Tibial artery (tissue), 4 donors: ENCODE measurements around the gene TMEM178A.

ENCODE experiments used
- DNase-seq, 2 donors: peaks; one replicate each; pipeline ENCODE4 v3.0.0-alpha.2; 2019
- H3K27ac ChIP-seq, 2 donors: fragments of 200-600 bp; sonication (generic) in 1 of 2; 1 replicate in 1 of 2; 2 replicates in 1 of 2; pipeline ENCODE4 v1.5.1; 2018 to 2019; ENCODE audit warnings: mild to moderate bottlenecking in 1 of 2
- H3K27me3 ChIP-seq, 2 donors: fragments of 200-600 bp; sonication (generic) in 1 of 2; one replicate each; pipeline versions ENCODE4 v1.5.1 to v1.6.0; 2016 to 2019
- H3K36me3 ChIP-seq, 3 donors: fragments of 200-600 bp; sonication (generic) in 2 of 3; one replicate each; pipeline ENCODE4 v1.5.1; 2016 to 2019; ENCODE audit warnings: mild to moderate bottlenecking in 2 of 3
- H3K4me1 ChIP-seq, 4 donors: fragments of 200-600 bp; sonication (generic) in 2 of 4; 1 replicate in 3 of 4; 2 replicates in 1 of 4; pipeline ENCODE4 v1.5.1; 2016 to 2019
- H3K4me3 ChIP-seq, 2 donors: fragments of 200-600 bp; sonication (generic) in 1 of 2; 1 replicate in 1 of 2; 2 replicates in 1 of 2; pipeline ENCODE4 v1.5.1; 2018 to 2019; ENCODE audit warnings: mild to moderate bottlenecking in 2 of 2
- H3K9me3 ChIP-seq, 3 donors: fragments of 200-600 bp; sonication (generic) in 1 of 3; one replicate each; pipeline ENCODE4 v1.5.1; 2016 to 2019
- CTCF ChIP-seq, 2 experiments: fragments of 200-600 bp in 1 of 2; fragments of 450-650 bp in 1 of 2; IDR thresholded peaks; one replicate each; pipeline ENCODE4 v1.5.1; 2017 to 2019; ENCODE audit warnings: antibody characterized with exemption in 2 of 2, mild to moderate bottlenecking in 1 of 2, moderate library complexity in 1 of 2
- intact Hi-C: fragments of 100-400 bp; cut with DNase I; formaldehyde crosslinking; loops from one replicate; pipeline ENCODE4 v1.15.0; 2023; ENCODE audit warnings: low total_unique reads

Gene TMEM178A

DNA sequence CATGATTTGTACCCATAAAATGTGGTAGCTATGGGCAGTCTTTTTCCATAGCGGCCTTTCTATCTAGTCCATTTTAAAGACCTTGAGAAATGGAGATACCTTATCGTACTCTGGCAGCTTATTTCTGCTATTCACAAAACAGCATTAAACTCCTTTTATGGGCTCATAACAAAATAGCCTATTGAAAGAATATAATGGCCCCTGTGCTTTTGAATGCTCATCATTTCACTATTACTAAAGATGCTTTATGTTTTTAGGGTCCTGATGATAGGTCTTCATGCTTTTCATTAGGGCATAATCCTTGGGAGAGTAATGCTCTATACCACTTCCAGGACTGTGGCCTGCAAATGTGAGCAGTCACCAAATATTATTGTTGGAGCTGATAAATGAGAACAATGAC lies 7.3 kb upstream of the TMEM178A start:
- H3K27ac ChIP-seq, result no peak overlapping the region
- no peak for DNase-seq
- H3K36me3 ChIP-seq, result no peaks in the 10 kb centered on the region
- intact Hi-C loops, result no loop called here
- TF ChIP-seq CTCF (IDR thresholded peaks at IDR 0.05), result no peak
- peaks cover 0 to 4% (median 0%) of the 10 kb centered on the region in 3 donors for H3K9me3 ChIP-seq
- no peaks in the 10 kb centered on the region for H3K4me1 ChIP-seq
- no peaks in the 10 kb centered on the region for H3K27me3 ChIP-seq
- H3K4me3 ChIP-seq, result no peak overlapping the region

GRCh38 chr2:39659765-39660611 lies 5.7 kb upstream of the TMEM178A start:
- no peak for TF ChIP-seq CTCF (IDR thresholded peaks at IDR 0.05)
- intact Hi-C loops, result no loop called here
- H3K4me1 ChIP-seq, result peaks cover 0 to under 1% (median 0%) of the 10 kb centered on the region in 4 donors

DNA sequence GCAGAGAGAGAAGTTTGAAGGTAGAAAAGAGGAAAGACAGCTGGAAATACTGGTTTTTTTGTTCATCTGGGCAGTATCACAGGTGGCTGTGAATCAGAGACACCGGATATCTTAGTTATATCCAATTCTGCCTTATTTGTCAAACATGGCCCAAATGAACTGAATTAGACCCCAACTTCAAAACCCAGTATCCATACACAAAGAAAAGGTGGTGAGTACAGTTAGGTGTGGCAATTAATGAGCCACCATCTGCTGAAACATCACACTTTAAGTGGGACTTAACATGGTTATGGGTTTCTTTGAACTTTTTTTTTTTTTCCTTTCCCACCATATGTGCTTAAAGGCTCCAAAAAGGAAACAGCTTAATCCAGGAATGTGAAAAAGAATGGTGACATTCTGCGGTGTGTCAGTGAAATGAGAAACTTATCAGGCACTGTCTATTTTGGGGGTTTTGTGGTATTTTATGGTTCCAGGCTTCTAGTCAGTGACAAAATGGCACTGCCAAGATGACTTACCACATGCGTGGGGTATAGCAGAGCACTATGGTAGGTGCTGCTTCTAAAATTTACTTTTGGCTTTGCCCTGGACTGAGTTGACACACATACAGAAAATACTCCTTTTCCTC lies 5.0 kb upstream of the TMEM178A start:
- Histone ChIP-seq H3K27ac (no peak overlapping the region), H3K4me1 (peaks cover 0 to 8% (median 3%) of the 10 kb centered on the region in 4 donors), H3K36me3 (no peaks in the 10 kb centered on the region), H3K9me3 (no peaks in the 10 kb centered on the region), H3K4me3 (no peak overlapping the region), H3K27me3 (no peaks in the 10 kb centered on the region)
- DNase-seq, result no peak
- intact Hi-C loops, result no loop called here
- no peak for TF ChIP-seq CTCF (IDR thresholded peaks at IDR 0.05)

More at GRCh38 chr2:39659765-39660611, 5.7 kb upstream of the TMEM178A start:
- Histone ChIP-seq H3K4me3 (no peak overlapping the region), H3K36me3 (no peaks in the 10 kb centered on the region), H3K27ac (no peak overlapping the region), H3K27me3 (no peaks in the 10 kb centered on the region), H3K9me3 (peaks cover 0 to 2% (median 0%) of the 10 kb centered on the region in 3 donors)
- no peak for DNase-seq

GRCh38 chr2:39661826-39662225 lies 3.9 kb upstream of the TMEM178A start:
- Histone ChIP-seq H3K9me3 (no peaks in the 10 kb centered on the region), H3K27ac (no peak overlapping the region), H3K36me3 (no peaks in the 10 kb centered on the region), H3K4me1 (peaks cover 0 to 17% (median 11%) of the 10 kb centered on the region in 4 donors), H3K4me3 (no peak overlapping the region), H3K27me3 (no peaks in the 10 kb centered on the region)
- intact Hi-C loops, result no loop called here
- no peak for TF ChIP-seq CTCF (IDR thresholded peaks at IDR 0.05)
- DNase-seq, result no peak

GRCh38 chr2:39663187-39663930 lies 2.4 kb upstream of the TMEM178A start:
- DNase-seq, result no peak
- Histone ChIP-seq H3K4me1 (peaks cover 0 to 33% (median 16%) of the 10 kb centered on the region in 4 donors), H3K9me3 (no peaks in the 10 kb centered on the region), H3K36me3 (no peaks in the 10 kb centered on the region), H3K27me3 (no peaks in the 10 kb centered on the region), H3K27ac (no peak overlapping the region), H3K4me3 (no peak overlapping the region)
- TF ChIP-seq CTCF (IDR thresholded peaks at IDR 0.05), result no peak
- intact Hi-C loops, result no loop called here
